C4-2B (cell line): Measurements from ENCODE around the gene CCDC78.

Experiments
- H3K27ac ChIP-seq: fragments of 450-650 bp; 2 replicates; pipeline ENCODE4 v1.5.1; 2017
- CTCF ChIP-seq: fragments of 450-650 bp; conservative IDR thresholded peaks from 2 replicates; pipeline ENCODE4 v1.5.1; 2017; ENCODE audit warnings: mild to moderate bottlenecking
- ZFX ChIP-seq: fragments of 450-650 bp; IDR thresholded peaks from 2 replicates; pipeline ENCODE4 v1.6.1; 2017

CCDC78 gene

GRCh38 chr16:675884-676564, 50.2 kb downstream of the CCDC78 start:
- TF ChIP-seq ZFX (no peak), CTCF (no peak)
- no peak overlapping the region for H3K27ac ChIP-seq

GRCh38 chr16:674968-675883, 51.0 kb downstream of the CCDC78 start, which contains the start of gene RHBDL1:
Gene RHBDL1, plus strand, starts transcription at chr16:675671. Its CDS starts 120 bp downstream, at chr16:675791.
- TF ChIP-seq CTCF = no peak
- TF ChIP-seq ZFX = no peak

GRCh38 chr16:674214-674881, 51.9 kb downstream of the CCDC78 start:
- no peak overlapping the region for H3K27ac ChIP-seq
- no peak for TF ChIP-seq ZFX
- no peak for TF ChIP-seq CTCF

More at GRCh38 chr16:674968-675883, 51.0 kb downstream of the CCDC78 start, which contains the start of gene RHBDL1:
- H3K27ac ChIP-seq = no peak within 1 kb of the TSS

- H3K27ac ChIP-seq = no peak overlapping the region
- no peak for TF ChIP-seq ZFX
- no peak for TF ChIP-seq CTCF
These were observed 52.7 kb downstream of the CCDC78 start for GRCh38 chr16:673399-673991.

GRCh38 chr16:672851-673250, 53.4 kb downstream of the CCDC78 start:
- TF ChIP-seq CTCF = no peak
- TF ChIP-seq ZFX = no peak
- no peak overlapping the region for H3K27ac ChIP-seq
